ENCODE results near the gene PYROXD2. TPM values are rescaled to one million over a fixed set of nuclear protein-coding genes. Genes with fewer than 3 reads are reported as not detected.

The PYROXD2 gene
- polyA plus RNA-seq, 1 donor from 2014 or later, result 0.11 TPM

DNA sequence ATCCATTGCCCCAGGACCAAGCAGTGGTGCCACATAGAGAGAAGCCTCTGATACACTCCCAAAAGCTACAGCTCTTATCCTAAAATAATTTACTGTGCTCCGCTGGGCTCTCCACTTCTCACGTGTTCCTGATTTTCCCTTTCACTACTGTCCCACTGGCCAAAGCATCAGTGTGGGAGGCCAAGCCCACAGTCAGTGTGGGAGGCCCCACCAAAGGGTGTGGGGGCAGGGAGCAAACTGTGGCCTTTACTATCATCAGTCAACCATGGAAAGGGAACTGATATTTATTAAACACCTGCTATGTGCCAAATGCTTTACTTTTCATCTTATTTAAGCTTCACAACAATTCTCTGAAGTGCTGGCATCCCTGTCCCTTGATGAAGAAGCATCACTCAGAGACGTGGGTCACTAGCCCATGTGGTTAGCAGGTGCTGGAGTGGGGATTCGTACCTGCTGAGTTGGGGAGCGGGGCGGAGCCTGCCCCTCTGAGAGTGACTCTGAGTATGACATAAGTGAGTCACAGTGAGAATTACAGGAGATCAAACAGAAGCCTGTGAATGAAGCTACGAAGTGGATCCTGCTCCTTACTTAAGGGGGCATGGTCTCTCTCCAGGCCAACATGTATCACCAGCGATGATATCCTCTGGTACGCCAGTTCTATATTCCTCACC is 50.4 kb downstream of the PYROXD2 start:
- no peak overlapping the region for H3K27ac ChIP-seq (ENCODE audit: low read length)
- no peak overlapping the region for H2AFZ ChIP-seq (ENCODE audit: low read depth, low read length)
- no peaks in the 10 kb centered on the region for H3K79me2 ChIP-seq (replicated peaks; ENCODE audit: insufficient read depth, low read length)
- no peaks in the 10 kb centered on the region for H3F3A ChIP-seq (ENCODE audit: insufficient read depth, low read length, poor library complexity, severe bottlenecking)
- no peak overlapping the region for H3K4me2 ChIP-seq (ENCODE audit: low read length)
- TF ChIP-seq TAF1 (IDR thresholded peaks at IDR 0.05; ENCODE audit: low read depth) (no peak), MXI1 (conservative IDR thresholded peaks at IDR 0.05; ENCODE audit: poor library complexity, severe bottlenecking) (no peak), POLR2AphosphoS5 (IDR thresholded peaks at IDR 0.05) (no peak), SMC3 (conservative IDR thresholded peaks at IDR 0.05; ENCODE audit: poor library complexity) (no peak), EZH2 (IDR thresholded peaks at IDR 0.05; ENCODE audit: borderline replicate concordance, insufficient read depth, low read length, poor library complexity, severe bottlenecking) (no peak), EP300 (conservative IDR thresholded peaks at IDR 0.05; ENCODE audit: poor library complexity, severe bottlenecking) (no peak), RAD21 (conservative IDR thresholded peaks at IDR 0.05) (no peak)
- TF ChIP-seq, protein P1, sequence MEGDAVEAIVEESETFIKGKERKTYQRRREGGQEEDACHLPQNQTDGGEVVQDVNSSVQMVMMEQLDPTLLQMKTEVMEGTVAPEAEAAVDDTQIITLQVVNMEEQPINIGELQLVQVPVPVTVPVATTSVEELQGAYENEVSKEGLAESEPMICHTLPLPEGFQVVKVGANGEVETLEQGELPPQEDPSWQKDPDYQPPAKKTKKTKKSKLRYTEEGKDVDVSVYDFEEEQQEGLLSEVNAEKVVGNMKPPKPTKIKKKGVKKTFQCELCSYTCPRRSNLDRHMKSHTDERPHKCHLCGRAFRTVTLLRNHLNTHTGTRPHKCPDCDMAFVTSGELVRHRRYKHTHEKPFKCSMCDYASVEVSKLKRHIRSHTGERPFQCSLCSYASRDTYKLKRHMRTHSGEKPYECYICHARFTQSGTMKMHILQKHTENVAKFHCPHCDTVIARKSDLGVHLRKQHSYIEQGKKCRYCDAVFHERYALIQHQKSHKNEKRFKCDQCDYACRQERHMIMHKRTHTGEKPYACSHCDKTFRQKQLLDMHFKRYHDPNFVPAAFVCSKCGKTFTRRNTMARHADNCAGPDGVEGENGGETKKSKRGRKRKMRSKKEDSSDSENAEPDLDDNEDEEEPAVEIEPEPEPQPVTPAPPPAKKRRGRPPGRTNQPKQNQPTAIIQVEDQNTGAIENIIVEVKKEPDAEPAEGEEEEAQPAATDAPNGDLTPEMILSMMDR (IDR thresholded peaks at IDR 0.05; ENCODE audit: poor library complexity, severe bottlenecking), result no peak
- TF ChIP-seq, protein P2, sequence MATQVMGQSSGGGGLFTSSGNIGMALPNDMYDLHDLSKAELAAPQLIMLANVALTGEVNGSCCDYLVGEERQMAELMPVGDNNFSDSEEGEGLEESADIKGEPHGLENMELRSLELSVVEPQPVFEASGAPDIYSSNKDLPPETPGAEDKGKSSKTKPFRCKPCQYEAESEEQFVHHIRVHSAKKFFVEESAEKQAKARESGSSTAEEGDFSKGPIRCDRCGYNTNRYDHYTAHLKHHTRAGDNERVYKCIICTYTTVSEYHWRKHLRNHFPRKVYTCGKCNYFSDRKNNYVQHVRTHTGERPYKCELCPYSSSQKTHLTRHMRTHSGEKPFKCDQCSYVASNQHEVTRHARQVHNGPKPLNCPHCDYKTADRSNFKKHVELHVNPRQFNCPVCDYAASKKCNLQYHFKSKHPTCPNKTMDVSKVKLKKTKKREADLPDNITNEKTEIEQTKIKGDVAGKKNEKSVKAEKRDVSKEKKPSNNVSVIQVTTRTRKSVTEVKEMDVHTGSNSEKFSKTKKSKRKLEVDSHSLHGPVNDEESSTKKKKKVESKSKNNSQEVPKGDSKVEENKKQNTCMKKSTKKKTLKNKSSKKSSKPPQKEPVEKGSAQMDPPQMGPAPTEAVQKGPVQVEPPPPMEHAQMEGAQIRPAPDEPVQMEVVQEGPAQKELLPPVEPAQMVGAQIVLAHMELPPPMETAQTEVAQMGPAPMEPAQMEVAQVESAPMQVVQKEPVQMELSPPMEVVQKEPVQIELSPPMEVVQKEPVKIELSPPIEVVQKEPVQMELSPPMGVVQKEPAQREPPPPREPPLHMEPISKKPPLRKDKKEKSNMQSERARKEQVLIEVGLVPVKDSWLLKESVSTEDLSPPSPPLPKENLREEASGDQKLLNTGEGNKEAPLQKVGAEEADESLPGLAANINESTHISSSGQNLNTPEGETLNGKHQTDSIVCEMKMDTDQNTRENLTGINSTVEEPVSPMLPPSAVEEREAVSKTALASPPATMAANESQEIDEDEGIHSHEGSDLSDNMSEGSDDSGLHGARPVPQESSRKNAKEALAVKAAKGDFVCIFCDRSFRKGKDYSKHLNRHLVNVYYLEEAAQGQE (IDR thresholded peaks at IDR 0.05; ENCODE audit: borderline replicate concordance), result no peak
- H3K9ac ChIP-seq (ENCODE audit: low read length), result no peak overlapping the region
- no peaks in the 10 kb centered on the region for H3K9me2 ChIP-seq (ENCODE audit: insufficient read depth, low read length)
- no peaks in the 10 kb centered on the region for H3K27me3 ChIP-seq (ENCODE audit: insufficient read depth, low read depth, low read length)
- no peaks in the 10 kb centered on the region for H3K9me3 ChIP-seq (ENCODE audit: low read length)
- no peak overlapping the region for H3K4me3 ChIP-seq (ENCODE audit: low read length)
- no peaks in the 10 kb centered on the region for H4K20me1 ChIP-seq (ENCODE audit: insufficient read depth)
- no peaks in the 10 kb centered on the region for H3K36me3 ChIP-seq (ENCODE audit: insufficient read depth, low read length)

DNA sequence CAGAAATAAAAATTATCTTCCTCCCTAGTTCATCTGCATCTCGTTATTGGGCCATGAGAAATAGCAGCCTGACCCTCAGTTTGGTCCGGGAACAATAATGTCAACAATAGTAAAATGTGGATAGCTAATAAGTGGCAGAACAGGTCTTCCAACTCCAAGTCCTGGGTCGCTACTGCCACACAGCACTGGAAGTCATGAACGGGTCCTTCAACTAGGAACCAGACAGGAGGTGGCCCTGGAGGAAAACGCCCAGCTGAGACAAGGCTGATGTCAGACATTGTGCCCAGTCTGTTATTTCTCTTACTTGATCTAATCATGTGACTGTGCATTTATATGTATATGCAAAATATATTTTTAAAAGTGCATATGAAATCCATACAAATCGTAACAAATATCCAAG is 51.8 kb downstream of the PYROXD2 start:
- Histone ChIP-seq H3F3A (ENCODE audit: insufficient read depth, low read length, poor library complexity, severe bottlenecking) (no peaks in the 10 kb centered on the region), H3K4me3 (ENCODE audit: low read length) (no peak overlapping the region), H3K27ac (ENCODE audit: low read length) (no peak overlapping the region), H3K9me3 (ENCODE audit: low read length) (no peaks in the 10 kb centered on the region), H3K9ac (ENCODE audit: low read length) (no peak overlapping the region), H3K4me2 (ENCODE audit: low read length) (no peak overlapping the region), H3K27me3 (ENCODE audit: insufficient read depth, low read depth, low read length) (no peaks in the 10 kb centered on the region), H2AFZ (ENCODE audit: low read depth, low read length) (no peak overlapping the region), H3K79me2 (replicated peaks; ENCODE audit: insufficient read depth, low read length) (no peaks in the 10 kb centered on the region), H3K36me3 (ENCODE audit: insufficient read depth, low read length) (no peaks in the 10 kb centered on the region), H3K9me2 (ENCODE audit: insufficient read depth, low read length) (no peaks in the 10 kb centered on the region), H4K20me1 (ENCODE audit: insufficient read depth) (no peaks in the 10 kb centered on the region)
- TF ChIP-seq RAD21 (conservative IDR thresholded peaks at IDR 0.05) (no peak), MXI1 (conservative IDR thresholded peaks at IDR 0.05; ENCODE audit: poor library complexity, severe bottlenecking) (no peak), TAF1 (IDR thresholded peaks at IDR 0.05; ENCODE audit: low read depth) (no peak), POLR2AphosphoS5 (IDR thresholded peaks at IDR 0.05) (no peak), SMC3 (conservative IDR thresholded peaks at IDR 0.05; ENCODE audit: poor library complexity) (no peak), EZH2 (IDR thresholded peaks at IDR 0.05; ENCODE audit: borderline replicate concordance, insufficient read depth, low read length, poor library complexity, severe bottlenecking) (no peak), EP300 (conservative IDR thresholded peaks at IDR 0.05; ENCODE audit: poor library complexity, severe bottlenecking) (no peak)
- TF ChIP-seq, protein P1 (IDR thresholded peaks at IDR 0.05; ENCODE audit: poor library complexity, severe bottlenecking), result no peak
- TF ChIP-seq, protein P2 (IDR thresholded peaks at IDR 0.05; ENCODE audit: borderline replicate concordance), result no peak

Measured in neural cell (in vitro differentiated cells).